GM21576 (cell line): ENCODE results near the gene PPT2.
A peak's percentile ranks its signal among the peaks of the same experiment; 100 is the strongest.

Source experiments
- ATAC-seq: cut with Tn5 transposase; IDR thresholded peaks from one replicate; pipeline ENCODE4 v1.9.1; 2021; ENCODE audit warnings: mild to moderate bottlenecking, moderate library complexity; ENCODE audit not compliant: unreplicated experiment

The PPT2 gene

GRCh38 chr6:32151181-32151862 lies 2.6 kb upstream of the PPT2 start:
- ATAC-seq, result no peak

GRCh38 chr6:32151863-32152768 lies 1.8 kb upstream of the PPT2 start, which contains the start of gene PRRT1:
Gene PRRT1, minus strand, starts transcription at chr6:32151939. Its CDS starts 112 bp downstream, at chr6:32151827.
- no peak for ATAC-seq

- no peak for ATAC-seq
Observed at GRCh38 chr6:32152769-32153563, 975 bp upstream of the PPT2 start.

- ATAC-seq, result peak; percentile 63
Observed at GRCh38 chr6:32154514-32155161, 697 bp downstream of the PPT2 start.

- ATAC-seq, result no peak
Observed at GRCh38 chr6:32156891-32157290, 3.0 kb downstream of the PPT2 start.

GRCh38 chr6:32158052-32158451 lies 4.1 kb downstream of the PPT2 start:
- ATAC-seq, result no peak

GRCh38 chr6:32163559-32164258 lies 9.8 kb downstream of the PPT2 start:
- no peak for ATAC-seq

- ATAC-seq, result no peak
Observed at GRCh38 chr6:32164295-32164694, 10.4 kb downstream of the PPT2 start, which contains the start of gene EGFL8. Gene EGFL8, plus strand, starts transcription at chr6:32164595. Its CDS starts 1,571 bp downstream, at chr6:32166166.

- no peak for ATAC-seq
Observed at GRCh38 chr6:32166411-32167061, 12.6 kb downstream of the PPT2 start.

- ATAC-seq, result no peak
Observed at GRCh38 chr6:32167154-32167760, 13.3 kb downstream of the PPT2 start.

GRCh38 chr6:32167761-32168262 lies 13.9 kb downstream of the PPT2 start:
- no peak for ATAC-seq

- ATAC-seq, result no peak
Observed at GRCh38 chr6:32168350-32168749, 14.4 kb downstream of the PPT2 start.

- ATAC-seq, result no peak
Observed at GRCh38 chr6:32168807-32169591, 15.1 kb downstream of the PPT2 start.

GRCh38 chr6:32170294-32170693 lies 16.4 kb downstream of the PPT2 start:
- no peak for ATAC-seq

- no peak for ATAC-seq
Observed at GRCh38 chr6:32171234-32171633, 17.3 kb downstream of the PPT2 start.

- no peak for ATAC-seq
Observed at GRCh38 chr6:32173051-32173727, 19.2 kb downstream of the PPT2 start.

GRCh38 chr6:32174416-32174815 lies 20.5 kb downstream of the PPT2 start:
- no peak for ATAC-seq

- ATAC-seq, result no peak
Observed at GRCh38 chr6:32175322-32175710, 21.4 kb downstream of the PPT2 start.
